DOHH2 (cell line): ENCODE results near the gene SPATA2.

Experiments used
- H3F3A ChIP-seq: fragments of 200-600 bp; sonication (generic), shearing (Covaris generic); 2 replicates; pipeline ENCODE4 v1.6.0; 2016; ENCODE audit warnings: antibody characterized with exemption, mild to moderate bottlenecking; ENCODE audit not compliant: control insufficient read depth, insufficient read depth
- H3K27ac ChIP-seq: fragments of 200-600 bp; sonication (generic); 2 replicates; pipeline ENCODE4 v1.5.1; 2014; ENCODE audit warnings: low read depth, mild to moderate bottlenecking, low read length, moderate library complexity
- H3K27me3 ChIP-seq: fragments of 200-600 bp; sonication (generic); 2 replicates; pipeline ENCODE4 v1.6.1; 2014; ENCODE audit warnings: mild to moderate bottlenecking, low read length, mixed read lengths; ENCODE audit not compliant: control insufficient read depth
- H3K36me3 ChIP-seq: fragments of 200-600 bp; sonication (generic); 2 replicates; pipeline ENCODE4 v1.6.1; 2014; ENCODE audit warnings: mild to moderate bottlenecking, low read length, moderate library complexity, mixed read lengths; ENCODE audit not compliant: control insufficient read depth
- H3K4me1 ChIP-seq: fragments of 200-600 bp; sonication (generic); 2 replicates; pipeline ENCODE4 v1.6.1; 2014; ENCODE audit warnings: mild to moderate bottlenecking, low read length, mixed read lengths; ENCODE audit not compliant: control insufficient read depth
- H3K4me2 ChIP-seq: fragments of 200-600 bp; sonication (generic); 2 replicates; pipeline ENCODE4 v1.6.0; 2014; ENCODE audit warnings: mild to moderate bottlenecking, low read length, moderate library complexity
- H3K4me3 ChIP-seq: fragments of 200-600 bp; sonication (generic); 2 replicates; pipeline ENCODE4 v1.5.1; 2014; ENCODE audit warnings: mild to moderate bottlenecking, low read length, mixed read lengths
- H3K79me2 ChIP-seq: fragments of 200-600 bp; sonication (generic); 2 replicates; pipeline ENCODE4 v1.6.1; 2014; ENCODE audit warnings: mild to moderate bottlenecking, low read length, mixed read lengths; ENCODE audit not compliant: control insufficient read depth
- H3K9me2 ChIP-seq: fragments of 200-600 bp; sonication (generic); replicated peaks from 2 replicates; pipeline ENCODE4 v1.6.1; 2014; ENCODE audit warnings: mild to moderate bottlenecking, low read length, mixed read lengths; ENCODE audit not compliant: control insufficient read depth
- H3K9me3 ChIP-seq: fragments of 200-600 bp; sonication (generic); 2 replicates; pipeline ENCODE4 v1.6.1; 2014; ENCODE audit warnings: antibody characterized with exemption, low read length, mixed read lengths; ENCODE audit not compliant: control insufficient read depth, insufficient read depth
- H4K20me1 ChIP-seq: fragments of 200-600 bp; sonication (generic); 2 replicates; pipeline ENCODE4 v1.6.0; 2014; ENCODE audit warnings: low read depth, mild to moderate bottlenecking, antibody characterized with exemption, low read length, moderate library complexity; ENCODE audit not compliant: control insufficient read depth, insufficient read depth
- CTCF ChIP-seq: fragments of 200-600 bp; sonication (generic); IDR thresholded peaks from one replicate; pipeline ENCODE4 v1.5.1; 2014; ENCODE audit warnings: antibody characterized with exemption, mild to moderate bottlenecking, low read depth, low read length; ENCODE audit not compliant: poor library complexity, severe bottlenecking
- EZH2phosphoT487 ChIP-seq: fragments of 200-600 bp; sonication (generic); IDR thresholded peaks from 2 replicates; pipeline ENCODE4 v1.6.1; 2017; ENCODE audit warnings: borderline replicate concordance, mild to moderate bottlenecking, antibody characterized with exemption, low read length, moderate library complexity, mixed read lengths

The SPATA2 gene

GRCh38 chr20:49854190-49854875, 61.0 kb downstream of the SPATA2 start:
- no peaks in the 10 kb centered on the region for H3K4me1 ChIP-seq
- H3K9me2 ChIP-seq: no peaks in the 10 kb centered on the region
- H3K36me3 ChIP-seq: peaks cover 38% of the 10 kb centered on the region
- no peaks in the 10 kb centered on the region for H4K20me1 ChIP-seq
- H3K9me3 ChIP-seq: no peaks in the 10 kb centered on the region
- no peaks in the 10 kb centered on the region for H3K79me2 ChIP-seq
- TF ChIP-seq EZH2phosphoT487 (no peak), CTCF (no peak)
- H3F3A ChIP-seq: no peaks in the 10 kb centered on the region
- H3K4me3 ChIP-seq: no peak overlapping the region
- H3K27me3 ChIP-seq: no peaks in the 10 kb centered on the region
- H3K4me2 ChIP-seq: no peak overlapping the region
- no peak overlapping the region for H3K27ac ChIP-seq

GRCh38 chr20:49853640-49854039, 61.7 kb downstream of the SPATA2 start:
- Histone ChIP-seq H3K27ac (no peak overlapping the region), H3F3A (no peaks in the 10 kb centered on the region), H3K27me3 (no peaks in the 10 kb centered on the region), H3K79me2 (no peaks in the 10 kb centered on the region), H3K4me2 (no peak overlapping the region), H4K20me1 (no peaks in the 10 kb centered on the region), H3K36me3 (peaks cover 41% of the 10 kb centered on the region), H3K9me3 (no peaks in the 10 kb centered on the region), H3K4me1 (no peaks in the 10 kb centered on the region), H3K9me2 (no peaks in the 10 kb centered on the region), H3K4me3 (no peak overlapping the region)
- TF ChIP-seq CTCF: no peak
- TF ChIP-seq EZH2phosphoT487: no peak
